Liver (tissue), 9 donors: ENCODE measurements around the gene FLNB. TPM values are rescaled to one million over a fixed set of nuclear protein-coding genes. Genes with fewer than 3 reads are reported as not detected.

ENCODE experiments used
- DNase-seq: peaks from one replicate; pipeline ENCODE4 v3.0.0-alpha.2; 2017; ENCODE audit warnings: low spot score
- H3K27ac ChIP-seq, 2 donors: one replicate each; pipeline ENCODE4 v1.7.0; 2013; ENCODE audit warnings: inconsistent platforms in 2 of 2, low read length in 2 of 2, control low read depth in 1 of 2, low read depth in 1 of 2, mild to moderate bottlenecking in 1 of 2
- H3K27me3 ChIP-seq, 4 donors: one replicate each; pipeline versions ENCODE4 v1.6.1 to v1.7.0; 2013; ENCODE audit warnings: low read length in 3 of 4, inconsistent platforms in 1 of 4, mild to moderate bottlenecking in 1 of 4, moderate library complexity in 1 of 4; ENCODE audit not compliant: control insufficient read depth in 4 of 4, insufficient read depth in 4 of 4
- H3K36me3 ChIP-seq, 4 donors: one replicate each; pipeline versions ENCODE4 v1.6.1 to v1.7.0; 2013; ENCODE audit warnings: low read length in 3 of 4, mild to moderate bottlenecking in 3 of 4, low read depth in 1 of 4, moderate library complexity in 1 of 4; ENCODE audit not compliant: control insufficient read depth in 4 of 4, insufficient read depth in 3 of 4
- H3K4me1 ChIP-seq, 4 donors: one replicate each; pipeline versions ENCODE4 v1.6.1 to v1.7.0; 2013; ENCODE audit warnings: low read length in 3 of 4, mild to moderate bottlenecking in 3 of 4, moderate library complexity in 1 of 4; ENCODE audit not compliant: control insufficient read depth in 4 of 4, insufficient read depth in 4 of 4
- H3K4me3 ChIP-seq, 3 donors: one replicate each; pipeline versions ENCODE4 v1.6.1 to v1.7.0; 2013; ENCODE audit warnings: low read length in 3 of 3, control low read depth in 1 of 3, low read depth in 1 of 3, mild to moderate bottlenecking in 1 of 3
- H3K9ac ChIP-seq, 2 donors: one replicate each; pipeline ENCODE4 v1.7.0; 2013; ENCODE audit warnings: low read length in 2 of 2, mild to moderate bottlenecking in 2 of 2, moderate library complexity in 2 of 2, control low read depth in 1 of 2, low read depth in 1 of 2
- H3K9me3 ChIP-seq, 4 donors: one replicate each; pipeline versions ENCODE4 v1.6.1 to v1.7.0; 2013; ENCODE audit warnings: low read length in 3 of 4; ENCODE audit not compliant: control insufficient read depth in 4 of 4
- EGR1 ChIP-seq, 2 donors: IDR thresholded peaks; 2 replicates each; pipeline ENCODE4 v1.6.1; 2016 to 2018; ENCODE audit warnings: antibody characterized with exemption in 2 of 2, low read depth in 2 of 2
- FOXA1 ChIP-seq: IDR thresholded peaks from 2 replicates; pipeline ENCODE4 v1.6.1; 2016; ENCODE audit warnings: antibody characterized with exemption
- FOXA2 ChIP-seq: IDR thresholded peaks from 2 replicates; pipeline ENCODE4 v1.6.1; 2016; ENCODE audit warnings: antibody characterized with exemption
- GABPA ChIP-seq, 2 donors: IDR thresholded peaks in 1 of 2; conservative IDR thresholded peaks in 1 of 2; 2 replicates each; pipeline ENCODE4 v1.6.1; 2016; ENCODE audit warnings: antibody characterized with exemption in 2 of 2, mild to moderate bottlenecking in 1 of 2, moderate library complexity in 1 of 2
- HNF4A ChIP-seq, 2 donors: conservative IDR thresholded peaks; 2 replicates each; pipeline ENCODE4 v1.6.1; 2016; ENCODE audit warnings: antibody characterized with exemption in 2 of 2, mild to moderate bottlenecking in 2 of 2
- HNF4G ChIP-seq: IDR thresholded peaks from 2 replicates; pipeline ENCODE4 v1.6.1; 2016; ENCODE audit warnings: antibody characterized with exemption
- JUND ChIP-seq, 2 donors: IDR thresholded peaks; 2 replicates each; pipeline ENCODE4 v1.6.1; 2016; ENCODE audit warnings: antibody characterized with exemption in 2 of 2
- NR2F2 ChIP-seq: IDR thresholded peaks from 2 replicates; pipeline ENCODE4 v1.6.1; 2016; ENCODE audit warnings: antibody characterized with exemption
- RAD21 ChIP-seq, 2 donors: IDR thresholded peaks; 2 replicates each; pipeline ENCODE4 v1.6.1; 2016; ENCODE audit warnings: antibody characterized with exemption in 2 of 2, mild to moderate bottlenecking in 2 of 2
- RXRA ChIP-seq, 2 donors: IDR thresholded peaks; 2 replicates each; pipeline ENCODE4 v1.6.1; 2017 to 2018; ENCODE audit warnings: antibody characterized with exemption in 2 of 2, mild to moderate bottlenecking in 1 of 2
- SP1 ChIP-seq: IDR thresholded peaks from 2 replicates; pipeline ENCODE4 v1.6.1; 2018; ENCODE audit warnings: antibody characterized with exemption, mild to moderate bottlenecking
- TAF1 ChIP-seq: conservative IDR thresholded peaks from 2 replicates; pipeline ENCODE4 v1.6.1; 2016; ENCODE audit warnings: antibody characterized with exemption, mild to moderate bottlenecking
- YY1 ChIP-seq: IDR thresholded peaks from 2 replicates; pipeline ENCODE4 v1.6.1; 2016; ENCODE audit warnings: antibody characterized with exemption, mild to moderate bottlenecking
- WGBS: extraction: QIAGEN DNeasy Blood & Tissue Kit; methylation state at CpG from one replicate; pipeline ENCODE4 v1.1.7; 2013; 5-methylcytosine and 5-hydroxymethylcytosine counted together
- polyA plus RNA-seq, 2 donors: library from polyadenylated mRNA; stranded (reverse) in 1 of 2; unstranded in 1 of 2; fragments of 200-250 nt in 1 of 2; fragments of >200 nt in 1 of 2; fragmentation: Nextera tagmentation in 1 of 2; extraction: Ambion mirVana in 1 of 2; gene quantifications; one replicate each; pipeline versions ENCODE4 v1.2.1 to v1.2.3, GENCODE V29; 2013 to 2015
- total RNA-seq, 2 donors: library from RNA; depleted of rRNA; stranded (reverse); fragments of >200 nt; gene quantifications; one replicate each; pipeline ENCODE4 v1.2.3, GENCODE V29; 2014
- TF ChIP-seq, protein P1 (sequence below): IDR thresholded peaks from 2 replicates; pipeline ENCODE4 v1.6.1; 2016; ENCODE audit warnings: antibody characterized with exemption
- TF ChIP-seq, protein P2 (sequence below): IDR thresholded peaks from 2 replicates; pipeline ENCODE4 v1.6.1; 2016; ENCODE audit warnings: antibody characterized with exemption, mild to moderate bottlenecking
- TF ChIP-seq, protein P3 (sequence below): fragments of 150-350 bp; IDR thresholded peaks from 2 replicates; pipeline ENCODE4 v1.5.1; 2017; ENCODE audit warnings: improper control_type of control experiment, low read depth, low read length; ENCODE audit not compliant: missing input control
- TF ChIP-seq, protein P4 (sequence below): IDR thresholded peaks from 2 replicates; pipeline ENCODE4 v1.6.1; 2016; ENCODE audit warnings: antibody characterized with exemption
- TF ChIP-seq, protein P5 (sequence below): IDR thresholded peaks from 2 replicates; pipeline ENCODE4 v1.6.1; 2016; ENCODE audit warnings: antibody characterized with exemption
- donor health status: healthy.
- donor health status: healthy.
- donor health status: healthy.
- donor health status: healthy.
- donor health status: healthy.

FLNB gene
- total and polyA plus RNA-seq, 4 donors = 22.9 to 124 (median 44.3) TPM

DNA sequence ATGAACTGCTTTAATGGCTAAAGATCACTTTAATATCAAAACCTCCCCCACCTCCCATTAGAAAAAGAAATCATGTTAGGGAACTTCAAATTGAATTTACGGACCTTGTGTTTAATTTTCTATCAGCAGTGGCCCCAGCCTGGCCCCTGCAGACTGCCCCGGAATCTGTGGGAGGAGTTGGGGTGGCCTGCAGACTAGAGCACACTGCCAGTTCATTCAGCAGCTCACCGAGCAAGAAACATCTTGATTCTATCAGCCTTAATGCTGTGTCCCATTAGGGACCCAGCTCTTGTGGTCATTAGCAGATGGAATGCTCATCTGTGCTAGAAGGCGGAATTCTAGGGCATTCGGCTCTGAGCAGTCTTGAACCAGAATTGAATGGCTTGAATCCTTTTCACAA, 54.2 kb downstream of the FLNB start:
- Histone ChIP-seq H3K9me3 (no peaks in the 10 kb centered on the region), H3K36me3 (no peaks in the 10 kb centered on the region), H3K4me1 (peaks cover 8 to 69% (median 52%) of the 10 kb centered on the region in 4 donors), H3K4me3 (no peak overlapping the region), H3K9ac (no peak overlapping the region), H3K27ac (peak overlapping the region; percentile 51 to 66), H3K27me3 (no peaks in the 10 kb centered on the region)
- TF ChIP-seq HNF4A (conservative IDR thresholded peaks at IDR 0.05) = no peak
- TF ChIP-seq FOXA2 = no peak
- no peak for TF ChIP-seq SP1
- TF ChIP-seq, protein P1, sequence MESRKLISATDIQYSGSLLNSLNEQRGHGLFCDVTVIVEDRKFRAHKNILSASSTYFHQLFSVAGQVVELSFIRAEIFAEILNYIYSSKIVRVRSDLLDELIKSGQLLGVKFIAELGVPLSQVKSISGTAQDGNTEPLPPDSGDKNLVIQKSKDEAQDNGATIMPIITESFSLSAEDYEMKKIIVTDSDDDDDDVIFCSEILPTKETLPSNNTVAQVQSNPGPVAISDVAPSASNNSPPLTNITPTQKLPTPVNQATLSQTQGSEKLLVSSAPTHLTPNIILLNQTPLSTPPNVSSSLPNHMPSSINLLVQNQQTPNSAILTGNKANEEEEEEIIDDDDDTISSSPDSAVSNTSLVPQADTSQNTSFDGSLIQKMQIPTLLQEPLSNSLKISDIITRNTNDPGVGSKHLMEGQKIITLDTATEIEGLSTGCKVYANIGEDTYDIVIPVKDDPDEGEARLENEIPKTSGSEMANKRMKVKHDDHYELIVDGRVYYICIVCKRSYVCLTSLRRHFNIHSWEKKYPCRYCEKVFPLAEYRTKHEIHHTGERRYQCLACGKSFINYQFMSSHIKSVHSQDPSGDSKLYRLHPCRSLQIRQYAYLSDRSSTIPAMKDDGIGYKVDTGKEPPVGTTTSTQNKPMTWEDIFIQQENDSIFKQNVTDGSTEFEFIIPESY = no peak
- TF ChIP-seq, protein P2, sequence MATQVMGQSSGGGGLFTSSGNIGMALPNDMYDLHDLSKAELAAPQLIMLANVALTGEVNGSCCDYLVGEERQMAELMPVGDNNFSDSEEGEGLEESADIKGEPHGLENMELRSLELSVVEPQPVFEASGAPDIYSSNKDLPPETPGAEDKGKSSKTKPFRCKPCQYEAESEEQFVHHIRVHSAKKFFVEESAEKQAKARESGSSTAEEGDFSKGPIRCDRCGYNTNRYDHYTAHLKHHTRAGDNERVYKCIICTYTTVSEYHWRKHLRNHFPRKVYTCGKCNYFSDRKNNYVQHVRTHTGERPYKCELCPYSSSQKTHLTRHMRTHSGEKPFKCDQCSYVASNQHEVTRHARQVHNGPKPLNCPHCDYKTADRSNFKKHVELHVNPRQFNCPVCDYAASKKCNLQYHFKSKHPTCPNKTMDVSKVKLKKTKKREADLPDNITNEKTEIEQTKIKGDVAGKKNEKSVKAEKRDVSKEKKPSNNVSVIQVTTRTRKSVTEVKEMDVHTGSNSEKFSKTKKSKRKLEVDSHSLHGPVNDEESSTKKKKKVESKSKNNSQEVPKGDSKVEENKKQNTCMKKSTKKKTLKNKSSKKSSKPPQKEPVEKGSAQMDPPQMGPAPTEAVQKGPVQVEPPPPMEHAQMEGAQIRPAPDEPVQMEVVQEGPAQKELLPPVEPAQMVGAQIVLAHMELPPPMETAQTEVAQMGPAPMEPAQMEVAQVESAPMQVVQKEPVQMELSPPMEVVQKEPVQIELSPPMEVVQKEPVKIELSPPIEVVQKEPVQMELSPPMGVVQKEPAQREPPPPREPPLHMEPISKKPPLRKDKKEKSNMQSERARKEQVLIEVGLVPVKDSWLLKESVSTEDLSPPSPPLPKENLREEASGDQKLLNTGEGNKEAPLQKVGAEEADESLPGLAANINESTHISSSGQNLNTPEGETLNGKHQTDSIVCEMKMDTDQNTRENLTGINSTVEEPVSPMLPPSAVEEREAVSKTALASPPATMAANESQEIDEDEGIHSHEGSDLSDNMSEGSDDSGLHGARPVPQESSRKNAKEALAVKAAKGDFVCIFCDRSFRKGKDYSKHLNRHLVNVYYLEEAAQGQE = no peak
- 58% methylated on average over 5 of the region's 5 CpGs for WGBS
- DNase-seq = no peak

DNA sequence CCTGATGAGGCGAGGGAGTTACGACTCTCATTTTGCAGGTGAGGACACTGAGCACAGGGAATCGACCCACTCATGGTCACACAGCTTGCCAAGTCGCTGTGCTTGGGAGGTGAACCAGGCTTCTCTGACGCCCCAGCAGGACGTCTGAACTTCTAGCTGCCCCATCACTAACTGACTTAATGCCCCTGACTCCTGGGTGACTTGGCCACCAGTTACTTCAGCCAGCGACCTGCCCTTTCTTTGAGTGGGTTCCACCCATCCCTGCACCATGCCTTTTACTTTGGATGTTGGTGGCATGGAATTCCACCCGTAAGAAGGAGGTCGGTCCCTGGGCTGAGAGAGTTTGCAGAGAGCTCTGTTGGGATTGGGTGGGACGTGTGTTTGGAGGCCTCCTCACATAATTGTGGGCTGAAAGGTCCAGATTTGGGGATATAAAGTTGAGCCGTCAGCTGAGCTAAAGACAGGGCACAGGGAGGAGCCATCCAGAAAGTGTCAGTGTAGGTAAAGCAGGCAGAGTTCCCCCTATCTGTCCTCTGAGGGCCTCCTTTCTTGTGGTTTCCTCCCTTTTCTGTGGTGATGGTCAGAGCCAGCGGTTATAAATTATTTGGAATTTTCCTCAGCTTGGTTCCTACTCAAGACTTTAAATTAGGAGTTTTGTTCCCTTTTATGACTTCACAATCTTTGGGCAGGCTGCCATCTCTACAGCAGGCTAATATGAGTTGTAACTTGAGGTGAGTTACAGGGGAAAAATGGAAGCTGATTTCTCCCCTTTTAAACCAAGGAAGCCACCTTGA, 55.0 kb downstream of the FLNB start:
- Histone ChIP-seq H3K36me3 (no peaks in the 10 kb centered on the region), H3K27ac (peak overlapping the region; percentile 51 to 66), H3K27me3 (no peaks in the 10 kb centered on the region), H3K4me3 (no peak overlapping the region), H3K9ac (no peak overlapping the region), H3K9me3 (no peaks in the 10 kb centered on the region), H3K4me1 (peaks cover 7 to 67% (median 54%) of the 10 kb centered on the region in 4 donors)
- WGBS = 74% methylated on average over 12 of the region's 12 CpGs
- no peak for DNase-seq
- TF ChIP-seq RXRA (IDR thresholded peaks at IDR 0.05) (no peak), EGR1 (IDR thresholded peaks at IDR 0.05; ENCODE audit: low read depth in 2 of 2) (no peak), GABPA (IDR thresholded peaks at IDR 0.05 in 1 of 2, conservative IDR thresholded peaks at IDR 0.05 in 1 of 2) (no peak), JUND (IDR thresholded peaks at IDR 0.05) (no peak), NR2F2 (no peak), YY1 (no peak), FOXA2 (no peak), HNF4A (conservative IDR thresholded peaks at IDR 0.05) (no peak), TAF1 (no peak), HNF4G (no peak), RAD21 (IDR thresholded peaks at IDR 0.05) (no peak), FOXA1 (no peak), SP1 (no peak)
- TF ChIP-seq, protein P3, sequence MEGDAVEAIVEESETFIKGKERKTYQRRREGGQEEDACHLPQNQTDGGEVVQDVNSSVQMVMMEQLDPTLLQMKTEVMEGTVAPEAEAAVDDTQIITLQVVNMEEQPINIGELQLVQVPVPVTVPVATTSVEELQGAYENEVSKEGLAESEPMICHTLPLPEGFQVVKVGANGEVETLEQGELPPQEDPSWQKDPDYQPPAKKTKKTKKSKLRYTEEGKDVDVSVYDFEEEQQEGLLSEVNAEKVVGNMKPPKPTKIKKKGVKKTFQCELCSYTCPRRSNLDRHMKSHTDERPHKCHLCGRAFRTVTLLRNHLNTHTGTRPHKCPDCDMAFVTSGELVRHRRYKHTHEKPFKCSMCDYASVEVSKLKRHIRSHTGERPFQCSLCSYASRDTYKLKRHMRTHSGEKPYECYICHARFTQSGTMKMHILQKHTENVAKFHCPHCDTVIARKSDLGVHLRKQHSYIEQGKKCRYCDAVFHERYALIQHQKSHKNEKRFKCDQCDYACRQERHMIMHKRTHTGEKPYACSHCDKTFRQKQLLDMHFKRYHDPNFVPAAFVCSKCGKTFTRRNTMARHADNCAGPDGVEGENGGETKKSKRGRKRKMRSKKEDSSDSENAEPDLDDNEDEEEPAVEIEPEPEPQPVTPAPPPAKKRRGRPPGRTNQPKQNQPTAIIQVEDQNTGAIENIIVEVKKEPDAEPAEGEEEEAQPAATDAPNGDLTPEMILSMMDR = no peak
- TF ChIP-seq, protein P4, sequence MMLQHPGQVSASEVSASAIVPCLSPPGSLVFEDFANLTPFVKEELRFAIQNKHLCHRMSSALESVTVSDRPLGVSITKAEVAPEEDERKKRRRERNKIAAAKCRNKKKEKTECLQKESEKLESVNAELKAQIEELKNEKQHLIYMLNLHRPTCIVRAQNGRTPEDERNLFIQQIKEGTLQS = no peak
- TF ChIP-seq, protein P5, sequence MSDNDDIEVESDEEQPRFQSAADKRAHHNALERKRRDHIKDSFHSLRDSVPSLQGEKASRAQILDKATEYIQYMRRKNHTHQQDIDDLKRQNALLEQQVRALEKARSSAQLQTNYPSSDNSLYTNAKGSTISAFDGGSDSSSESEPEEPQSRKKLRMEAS = no peak
- TF ChIP-seq, protein P1 = no peak
- TF ChIP-seq, protein P2 = no peak
